Mammary epithelial cell (primary cell): ENCODE data around the gene RPS6KA2.

ENCODE experiments used
- EZH2 ChIP-seq: IDR thresholded peaks from 2 replicates; pipeline ENCODE4 v1.6.1; 2012; ENCODE audit warnings: low read length, inconsistent platforms, borderline replicate concordance
- TF ChIP-seq, protein P1 (sequence below), 2 donors: IDR thresholded peaks in 1 of 2; conservative IDR thresholded peaks in 1 of 2; 2 replicates each; pipeline ENCODE4 v1.5.1; 2011 to 2012; ENCODE audit warnings: inconsistent platforms in 2 of 2, low read length in 2 of 2, mild to moderate bottlenecking in 2 of 2, control low read depth in 1 of 2, low read depth in 1 of 2; ENCODE audit not compliant: insufficient read depth in 1 of 2; ENCODE audit errors: extremely low read depth in 1 of 2

DNA sequence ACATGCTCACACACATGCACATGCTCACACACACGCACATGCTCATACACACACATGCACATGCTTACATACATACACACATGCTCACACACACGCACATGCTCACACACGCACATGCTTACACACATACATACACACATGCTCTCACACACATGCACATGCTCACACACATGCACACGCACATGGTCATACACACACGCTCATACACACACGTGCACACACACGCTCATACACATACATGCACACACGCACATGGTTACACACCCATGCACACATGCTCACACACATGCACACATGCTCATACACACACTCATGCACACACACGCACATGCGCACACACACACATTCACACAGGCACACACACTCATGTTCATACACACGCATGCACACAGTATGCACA, 20.8 kb upstream of the RPS6KA2 start:
- TF ChIP-seq, protein P1, sequence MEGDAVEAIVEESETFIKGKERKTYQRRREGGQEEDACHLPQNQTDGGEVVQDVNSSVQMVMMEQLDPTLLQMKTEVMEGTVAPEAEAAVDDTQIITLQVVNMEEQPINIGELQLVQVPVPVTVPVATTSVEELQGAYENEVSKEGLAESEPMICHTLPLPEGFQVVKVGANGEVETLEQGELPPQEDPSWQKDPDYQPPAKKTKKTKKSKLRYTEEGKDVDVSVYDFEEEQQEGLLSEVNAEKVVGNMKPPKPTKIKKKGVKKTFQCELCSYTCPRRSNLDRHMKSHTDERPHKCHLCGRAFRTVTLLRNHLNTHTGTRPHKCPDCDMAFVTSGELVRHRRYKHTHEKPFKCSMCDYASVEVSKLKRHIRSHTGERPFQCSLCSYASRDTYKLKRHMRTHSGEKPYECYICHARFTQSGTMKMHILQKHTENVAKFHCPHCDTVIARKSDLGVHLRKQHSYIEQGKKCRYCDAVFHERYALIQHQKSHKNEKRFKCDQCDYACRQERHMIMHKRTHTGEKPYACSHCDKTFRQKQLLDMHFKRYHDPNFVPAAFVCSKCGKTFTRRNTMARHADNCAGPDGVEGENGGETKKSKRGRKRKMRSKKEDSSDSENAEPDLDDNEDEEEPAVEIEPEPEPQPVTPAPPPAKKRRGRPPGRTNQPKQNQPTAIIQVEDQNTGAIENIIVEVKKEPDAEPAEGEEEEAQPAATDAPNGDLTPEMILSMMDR (conservative IDR thresholded peaks at IDR 0.05 in 1 of 2, IDR thresholded peaks at IDR 0.05 in 1 of 2; ENCODE audit: extremely low read depth in 1 of 2, insufficient read depth in 1 of 2, low read depth in 1 of 2, low read length in 2 of 2): no peak
- no peak for TF ChIP-seq EZH2
